Activated CD8-positive, alpha-beta memory T cell treated with anti-CD3 and anti-CD28 coated beads for 48 hours (primary cell): ENCODE measurements around the gene AHCYL2.
"Not testable (repeated sequence)": the region's sequence is repeated elsewhere in the genome, so short reads cannot be mapped to it uniquely, and the experiment has no call there.

Experiments
- DNase-seq, 3 experiments: peaks; one replicate each; pipeline ENCODE4 v3.0.0-alpha.2; 2020; ENCODE audit warnings: low read depth in 2 of 3, low spot score in 2 of 3

The AHCYL2 gene

GRCh38 chr7:129282865-129283264 is 58.0 kb downstream of the AHCYL2 start:
- DNase-seq, result no peak

GRCh38 chr7:129283936-129284335 is 59.1 kb downstream of the AHCYL2 start:
- no peak for DNase-seq

DNA sequence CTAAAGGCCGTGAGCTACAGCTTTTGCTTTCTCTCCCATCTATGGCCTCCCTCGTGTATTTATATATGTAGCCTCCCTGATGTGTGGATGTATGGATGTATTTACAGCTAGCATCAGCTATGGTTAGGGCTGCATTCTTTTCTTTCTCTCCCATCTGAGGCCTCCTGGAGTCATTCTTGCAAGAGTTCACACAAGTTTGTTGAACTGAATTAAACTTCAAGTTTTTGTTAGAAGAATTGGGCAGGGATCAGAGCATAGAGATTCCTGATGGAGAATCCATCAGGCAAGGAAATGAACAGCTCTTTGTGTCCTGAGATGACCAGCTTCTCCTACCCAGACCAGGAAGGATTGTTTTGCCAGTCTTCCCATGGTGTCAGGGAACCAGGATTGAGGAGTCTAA is 60.3 kb downstream of the AHCYL2 start:
- DNase-seq, result no peak

DNA sequence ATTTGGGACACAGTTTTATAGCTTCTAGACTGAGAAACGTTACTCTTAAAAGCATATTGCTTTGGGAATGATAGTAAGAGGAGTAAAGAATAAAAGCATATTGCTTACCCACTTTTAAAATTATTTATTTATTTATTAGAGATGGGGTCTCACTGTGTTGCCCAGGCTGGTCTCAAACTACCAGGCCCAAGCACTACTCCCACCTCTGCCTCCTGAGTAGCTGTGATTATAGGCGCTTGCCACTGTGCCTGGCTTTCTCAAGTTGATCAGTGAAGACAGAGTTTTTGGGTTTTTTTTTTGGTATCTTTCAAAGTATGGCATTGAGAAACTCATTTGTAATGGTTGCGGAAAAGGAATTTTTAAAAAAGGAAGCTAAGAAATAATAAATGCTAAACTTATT is 68.0 kb downstream of the AHCYL2 start:
- DNase-seq, result no peak

DNA sequence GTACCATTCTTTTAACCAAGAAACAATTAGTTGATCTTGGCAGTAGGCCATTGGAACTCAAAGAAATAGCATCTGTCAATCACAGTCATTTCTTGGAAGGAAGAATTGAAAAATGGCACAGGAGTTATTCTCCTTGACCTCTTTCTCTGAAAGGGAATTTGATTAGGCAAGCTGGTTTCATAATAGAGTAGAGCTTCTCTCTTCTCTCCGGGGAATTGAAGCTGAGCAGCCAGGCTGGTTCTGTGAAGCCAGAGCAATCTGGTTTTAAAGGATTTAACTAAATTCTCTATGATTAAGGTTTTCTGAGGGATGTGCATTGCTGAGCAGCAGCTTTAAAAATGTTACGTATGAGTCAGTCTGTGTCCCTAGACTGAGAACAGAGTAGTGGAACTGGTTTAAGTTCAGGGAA is 70.2 kb downstream of the AHCYL2 start:
- DNase-seq, result no peak

GRCh38 chr7:129298268-129298893 is 73.6 kb downstream of the AHCYL2 start:
- no peak for DNase-seq

DNA sequence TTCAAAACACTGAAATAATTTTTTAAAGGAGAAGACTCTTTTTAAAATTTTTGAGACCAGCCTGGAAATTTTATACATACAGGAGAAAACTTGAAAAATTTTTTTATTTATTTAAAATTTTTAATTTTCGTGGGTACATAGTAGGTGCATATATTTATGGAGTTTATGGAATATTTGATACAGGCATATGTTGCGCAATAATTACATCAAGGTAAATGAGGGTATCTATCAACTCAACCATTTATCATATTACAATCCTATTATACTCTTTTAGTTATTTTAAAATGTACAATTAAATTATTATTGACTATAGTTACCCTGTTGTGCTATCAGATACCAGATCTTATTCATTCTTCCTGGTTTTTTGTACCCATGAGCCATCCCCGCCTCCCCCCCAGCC is 75.1 kb downstream of the AHCYL2 start:
- no peak for DNase-seq

DNA sequence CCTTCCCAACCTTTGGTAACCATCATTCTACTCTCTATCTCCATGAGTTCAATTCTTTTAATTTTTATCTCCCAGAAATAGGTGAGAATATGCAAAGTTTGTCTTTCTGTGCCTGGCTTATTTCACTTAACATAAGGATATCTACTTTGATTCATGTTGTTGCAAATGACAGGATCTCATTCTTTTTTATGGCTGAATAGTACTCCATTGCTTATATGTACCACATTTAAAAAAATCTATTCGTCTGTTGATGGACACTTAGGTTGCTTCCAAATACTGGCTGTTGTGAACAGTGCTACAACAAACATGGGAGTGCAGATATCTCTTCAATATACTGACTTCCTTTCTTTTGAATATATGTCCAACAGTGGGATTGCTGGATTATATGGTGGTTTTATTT is 75.5 kb downstream of the AHCYL2 start:
- not testable (repeated sequence) for DNase-seq

GRCh38 chr7:129307592-129307991 is 82.8 kb downstream of the AHCYL2 start:
- DNase-seq, result no peak

GRCh38 chr7:129308047-129308446 is 83.2 kb downstream of the AHCYL2 start:
- DNase-seq, result no peak

- no peak for DNase-seq
Measured at GRCh38 chr7:129311429-129311828, 86.6 kb downstream of the AHCYL2 start.

- DNase-seq, result no peak
Measured at GRCh38 chr7:129313282-129313681, 88.5 kb downstream of the AHCYL2 start.

GRCh38 chr7:129315960-129316359 is 91.1 kb downstream of the AHCYL2 start:
- no peak for DNase-seq

GRCh38 chr7:129317450-129317849 is 92.6 kb downstream of the AHCYL2 start:
- DNase-seq, result no peak

GRCh38 chr7:129327076-129327475 is 102.2 kb downstream of the AHCYL2 start:
- DNase-seq, result no peak

GRCh38 chr7:129332254-129333035 is 107.6 kb downstream of the AHCYL2 start:
- no peak for DNase-seq

- no peak for DNase-seq
Measured at GRCh38 chr7:129334473-129334872, 109.6 kb downstream of the AHCYL2 start.

DNA sequence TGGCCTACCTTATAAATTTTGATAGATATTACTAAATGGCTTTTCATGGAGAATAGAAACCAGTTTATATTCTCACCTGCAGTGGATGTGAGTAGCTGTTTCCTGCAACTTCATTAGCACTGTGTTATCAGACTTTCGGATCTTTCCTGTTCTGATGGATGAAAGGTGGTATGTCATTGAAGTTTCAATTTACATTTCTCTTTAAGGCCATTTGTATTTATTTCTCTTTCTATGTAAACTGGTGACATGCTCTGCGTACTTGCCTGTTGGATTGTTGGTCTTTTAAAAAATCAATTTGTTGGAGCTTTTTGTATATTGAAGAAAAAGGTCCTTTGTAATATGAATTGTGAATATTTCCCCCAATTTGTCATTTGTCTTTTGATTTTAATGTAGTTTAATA is 113.6 kb downstream of the AHCYL2 start:
- no peak for DNase-seq

DNA sequence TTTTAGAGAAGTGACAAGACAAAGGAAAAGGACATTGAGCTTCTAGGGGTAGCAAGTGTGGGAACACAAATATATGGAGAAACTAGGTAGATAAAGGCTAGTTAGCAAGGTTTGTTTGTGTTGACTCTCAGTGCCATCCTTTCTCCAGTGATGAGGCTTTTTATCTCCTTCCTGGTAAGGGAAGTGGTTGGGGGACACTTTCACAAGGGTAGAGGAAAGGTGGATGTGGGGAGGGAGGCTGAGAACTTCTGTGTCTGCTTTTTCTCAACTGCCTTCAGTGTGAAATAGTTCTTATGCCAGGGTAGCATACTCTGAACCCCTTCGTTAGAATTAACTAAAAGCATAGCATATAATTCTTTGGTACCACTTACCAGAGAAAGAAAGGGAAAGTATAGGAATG is 116.4 kb downstream of the AHCYL2 start:
- DNase-seq, result no peak

GRCh38 chr7:129341816-129342806 is 117.3 kb downstream of the AHCYL2 start:
- no peak for DNase-seq

- DNase-seq, result no peak
Measured at GRCh38 chr7:129343099-129343700, 118.4 kb downstream of the AHCYL2 start.
